PFSK-1 (cell line): ENCODE measurements around the gene KIAA0825.

Source experiments
- FOXP2 ChIP-seq: optimal IDR thresholded peaks from 2 replicates; pipeline ENCODE3; 2011; ENCODE audit warnings: borderline replicate concordance, control low read depth, inconsistent platforms; ENCODE audit not compliant: insufficient read depth; ENCODE audit errors: extremely low read length, extremely low read depth
- POLR2AphosphoS5 ChIP-seq: IDR thresholded peaks from 2 replicates; pipeline ENCODE4 v1.6.1; 2012; ENCODE audit warnings: low read depth, mild to moderate bottlenecking, control low read depth, low read length, moderate library complexity
- REST ChIP-seq, 2 experiments: IDR thresholded peaks; 2 replicates each; pipeline versions ENCODE4 v1.6.1 to v1.8.0; 2011 to 2012; ENCODE audit warnings: low read depth in 2 of 2, low read length in 2 of 2, control low read depth in 1 of 2, inconsistent platforms in 1 of 2, mild to moderate bottlenecking in 1 of 2, moderate library complexity in 1 of 2; ENCODE audit not compliant: insufficient read depth in 1 of 2
- SIN3A ChIP-seq: IDR thresholded peaks from 2 replicates; pipeline ENCODE4 v1.6.1; 2012; ENCODE audit warnings: mild to moderate bottlenecking, low read length, moderate library complexity, borderline replicate concordance; ENCODE audit not compliant: insufficient read depth
- TAF1 ChIP-seq: IDR thresholded peaks from 2 replicates; pipeline ENCODE4 v1.6.1; 2012; ENCODE audit warnings: low read length, control low read depth, borderline replicate concordance; ENCODE audit not compliant: insufficient read depth

GRCh38 chr5:94276048-94276447, 342.4 kb downstream of the KIAA0825 start:
- TF ChIP-seq TAF1 (no peak), POLR2AphosphoS5 (no peak), SIN3A (no peak), REST (IDR thresholded peaks at IDR 0.05; ENCODE audit: insufficient read depth in 1 of 2, low read depth in 2 of 2, low read length in 2 of 2) (no peak), FOXP2 (no peak)
